Stomach (tissue), 4 donors: Measurements from ENCODE around the gene LRRC46.

Source experiments
- CTCF ChIP-seq, 7 experiments: fragments of 450-650 bp in 4 of 7; fragments of 200-600 bp in 3 of 7; sonication (generic) in 3 of 7; IDR thresholded peaks; one replicate each; pipeline ENCODE4 v1.5.1; 2016 to 2019; ENCODE audit warnings: antibody characterized with exemption in 7 of 7, control low read depth in 2 of 7, mild to moderate bottlenecking in 1 of 7
- POLR2AphosphoS5 ChIP-seq, 3 donors: sonication (generic); formaldehyde crosslinking; IDR thresholded peaks; one replicate each; pipeline ENCODE4 v1.6.1; 2016; ENCODE audit warnings: antibody characterized with exemption in 3 of 3

- TF ChIP-seq CTCF (IDR thresholded peaks at IDR 0.05): no peak
- no peak for TF ChIP-seq POLR2AphosphoS5 (IDR thresholded peaks at IDR 0.05)
Measured at GRCh38 chr17:47800686-47801085, 30.8 kb upstream of the LRRC46 start.
